ENCODE results near the gene ATP2B1. TPM values are rescaled to one million over a fixed set of nuclear protein-coding genes. Genes with fewer than 3 reads are reported as not detected.

Gene ATP2B1
- total and polyA plus RNA-seq, 2 donors (not counting 3 experiments of a cell fraction or from before 2014, with no cell fraction given) = 6.4 to 28.0 TPM

DNA sequence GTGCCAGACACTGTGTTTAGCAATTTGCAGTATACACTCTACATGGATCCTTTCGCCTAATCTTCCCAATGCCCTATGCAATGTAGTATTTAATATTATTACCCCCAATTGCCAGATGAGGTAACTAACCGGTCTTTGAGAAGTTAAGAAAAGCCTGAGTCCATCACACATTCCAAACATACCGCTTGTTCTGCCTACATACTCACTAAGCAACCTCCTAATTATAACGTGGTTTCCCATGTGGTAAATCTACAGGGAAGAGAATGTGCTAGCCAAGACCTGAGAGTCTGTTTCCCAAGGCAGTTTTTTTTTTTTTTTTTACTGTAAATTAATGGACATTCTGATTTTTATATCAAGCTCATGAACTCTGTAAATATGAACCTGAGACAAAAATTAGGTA lies 37.2 kb downstream of the ATP2B1 start:
- no peaks in the 10 kb centered on the region for H3K4me1 ChIP-seq (ENCODE audit: control insufficient read depth, extremely low read depth, insufficient read depth, low read length)
- dilution Hi-C loops (cut with MboI; ENCODE audit: extremely low pct_ligation_motif_present, low sequenced_read_pairs) (no loop called here), intact Hi-C loops (cut with micrococcal nuclease) (no loop called here)
- peaks cover 2% of the 10 kb centered on the region for H4K20me1 ChIP-seq (replicated peaks; ENCODE audit: control insufficient read depth, extremely low read depth, insufficient read depth, low read length)
- TF ChIP-seq EZH2 (IDR thresholded peaks at IDR 0.05; ENCODE audit: borderline replicate concordance, low read depth, low read length, severe bottlenecking) (no peak), MYC (IDR thresholded peaks at IDR 0.05; ENCODE audit: low read depth, low read length) (no peak), POLR2AphosphoS5 (IDR thresholded peaks at IDR 0.05; ENCODE audit: insufficient read depth, low read depth, low read length) (no peak), GATA2 (IDR thresholded peaks at IDR 0.05; ENCODE audit: insufficient read depth, insufficient read length, low read depth, low read length) (no peak), FOS (IDR thresholded peaks at IDR 0.05; ENCODE audit: borderline replicate concordance, insufficient read depth, low read length) (no peak), POLR2A (IDR thresholded peaks at IDR 0.05; ENCODE audit: low read depth, low read length) (no peak), JUN (IDR thresholded peaks at IDR 0.05; ENCODE audit: borderline replicate concordance, insufficient read depth, insufficient read length, low read depth) (no peak)
- TF ChIP-seq, protein P1, sequence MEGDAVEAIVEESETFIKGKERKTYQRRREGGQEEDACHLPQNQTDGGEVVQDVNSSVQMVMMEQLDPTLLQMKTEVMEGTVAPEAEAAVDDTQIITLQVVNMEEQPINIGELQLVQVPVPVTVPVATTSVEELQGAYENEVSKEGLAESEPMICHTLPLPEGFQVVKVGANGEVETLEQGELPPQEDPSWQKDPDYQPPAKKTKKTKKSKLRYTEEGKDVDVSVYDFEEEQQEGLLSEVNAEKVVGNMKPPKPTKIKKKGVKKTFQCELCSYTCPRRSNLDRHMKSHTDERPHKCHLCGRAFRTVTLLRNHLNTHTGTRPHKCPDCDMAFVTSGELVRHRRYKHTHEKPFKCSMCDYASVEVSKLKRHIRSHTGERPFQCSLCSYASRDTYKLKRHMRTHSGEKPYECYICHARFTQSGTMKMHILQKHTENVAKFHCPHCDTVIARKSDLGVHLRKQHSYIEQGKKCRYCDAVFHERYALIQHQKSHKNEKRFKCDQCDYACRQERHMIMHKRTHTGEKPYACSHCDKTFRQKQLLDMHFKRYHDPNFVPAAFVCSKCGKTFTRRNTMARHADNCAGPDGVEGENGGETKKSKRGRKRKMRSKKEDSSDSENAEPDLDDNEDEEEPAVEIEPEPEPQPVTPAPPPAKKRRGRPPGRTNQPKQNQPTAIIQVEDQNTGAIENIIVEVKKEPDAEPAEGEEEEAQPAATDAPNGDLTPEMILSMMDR (IDR thresholded peaks at IDR 0.05; ENCODE audit: extremely low read depth in 1 of 2, insufficient read depth in 1 of 2, low read depth in 1 of 2, low read length in 2 of 2) = no peak
- TF ChIP-seq, protein P2, sequence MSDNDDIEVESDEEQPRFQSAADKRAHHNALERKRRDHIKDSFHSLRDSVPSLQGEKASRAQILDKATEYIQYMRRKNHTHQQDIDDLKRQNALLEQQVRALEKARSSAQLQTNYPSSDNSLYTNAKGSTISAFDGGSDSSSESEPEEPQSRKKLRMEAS (IDR thresholded peaks at IDR 0.05; ENCODE audit: insufficient read depth, insufficient read length) = no peak
- no peaks in the 10 kb centered on the region for H3K36me3 ChIP-seq (ENCODE audit: control insufficient read depth in 2 of 2, extremely low read depth in 1 of 2, insufficient read depth in 2 of 2, low read length in 2 of 2)
- H3K9ac ChIP-seq (replicated peaks; ENCODE audit: extremely low read depth, insufficient read depth, low read length) = no peak overlapping the region
- H3K4me3 ChIP-seq (replicated peaks in 1 of 3; ENCODE audit: insufficient read depth in 1 of 3, low read depth in 1 of 3, low read length in 3 of 3) = no peak overlapping the region
- ChIA-PET POLR2A (no interaction called here), CTCF (no interaction called here)
- H3K27me3 ChIP-seq (ENCODE audit: control insufficient read depth in 2 of 2, insufficient read depth in 2 of 2, low read length in 2 of 2) = no peaks in the 10 kb centered on the region
- no peak for DNase-seq (ENCODE audit: low read depth, low spot score)
- no TSS peak for BruUV-seq (replicated peaks)
- peaks cover 3% of the 10 kb centered on the region for H3K79me2 ChIP-seq (ENCODE audit: control insufficient read depth, insufficient read depth, low read length)
- H2AFZ ChIP-seq (ENCODE audit: low read depth, low read length) = no peak overlapping the region
- no peaks in the 10 kb centered on the region for H3K9me1 ChIP-seq (replicated peaks; ENCODE audit: control insufficient read depth, extremely low read depth, insufficient read depth, low read length)
- no peaks in the 10 kb centered on the region for H3K9me3 ChIP-seq (replicated peaks; ENCODE audit: control insufficient read depth, insufficient read depth, low read length)
- H3K27ac ChIP-seq (ENCODE audit: insufficient read depth, low read depth, low read length) = no peak overlapping the region
- H3K4me2 ChIP-seq (ENCODE audit: insufficient read depth, low read length) = no peak overlapping the region
- FAIRE-seq = no peak

All from endothelial cell of umbilical vein (primary cell).